SK-N-SH (cell line): ENCODE results near the gene DHRS1. TPM values are rescaled to one million over a fixed set of nuclear protein-coding genes. Genes with fewer than 3 reads are reported as not detected.

Experiments
- CTCF ChIA-PET: fragments of 300-600, 350-600 bp; formaldehyde crosslinking; extraction: SDS; loops from one replicate; lab custom pipeline; 2021; lab: Yijun Ruan, JAX
- POLR2A ChIA-PET: fragments of 350-600 bp; sonication (Branson Sonifier 250); formaldehyde crosslinking; extraction: SDS; loops from one replicate; lab custom pipeline; 2020; ENCODE audit warnings: antibody characterized with exemption, inconsistent platforms; lab: Yijun Ruan, JAX
- DNase-seq: peaks from one replicate; pipeline ENCODE4 v3.0.0; 2012
- H2AFZ ChIP-seq: fragments of 200-600 bp; sonication (generic); 2 replicates; pipeline ENCODE4 v1.8.1; 2016; ENCODE audit warnings: antibody characterized with exemption, mild to moderate bottlenecking, low read depth
- H3F3A ChIP-seq: fragments of 200-600 bp; sonication (generic); replicated peaks from 2 replicates; pipeline ENCODE3; 2016; ENCODE audit warnings: antibody characterized with exemption, mild to moderate bottlenecking; ENCODE audit not compliant: insufficient read depth
- H3K27ac ChIP-seq, 2 experiments: fragments of 200-500 bp in 1 of 2; fragments of 200-600 bp in 1 of 2; sonication (Bioruptor generic) in 1 of 2; sonication (generic), shearing (Covaris generic) in 1 of 2; 2 replicates each; pipeline versions ENCODE4 v1.5.1 to v1.6.1; 2014 to 2016; ENCODE audit warnings: low read depth in 2 of 2, inconsistent platforms in 1 of 2, low read length in 1 of 2, mild to moderate bottlenecking in 1 of 2, mixed read lengths in 1 of 2
- H3K27me3 ChIP-seq: fragments of 200-600 bp; sonication (generic), shearing (Covaris generic); 2 replicates; pipeline ENCODE4 v1.6.1; 2016; ENCODE audit warnings: mixed run types; ENCODE audit not compliant: insufficient read depth
- H3K36me3 ChIP-seq, 2 experiments: fragments of 200-500 bp in 1 of 2; fragments of 200-600 bp in 1 of 2; sonication (Bioruptor generic) in 1 of 2; sonication (generic) in 1 of 2; replicated peaks in 1 of 2; 2 replicates each; pipeline versions ENCODE3 to v1.5.1; 2014 to 2016; ENCODE audit warnings: low read length in 1 of 2, mild to moderate bottlenecking in 1 of 2; ENCODE audit not compliant: insufficient read depth in 2 of 2, control insufficient read depth in 1 of 2
- H3K4me1 ChIP-seq, 2 experiments: fragments of 200-500 bp in 1 of 2; fragments of 200-600 bp in 1 of 2; sonication (Bioruptor generic) in 1 of 2; sonication (generic), shearing (Covaris generic) in 1 of 2; 2 replicates each; pipeline versions ENCODE4 v1.5.1 to v1.6.1; 2014 to 2016; ENCODE audit warnings: low read depth in 1 of 2, low read length in 1 of 2, mixed run types in 1 of 2; ENCODE audit not compliant: insufficient read depth in 2 of 2, control insufficient read depth in 1 of 2
- H3K4me2 ChIP-seq: fragments of 200-600 bp; sonication (generic), shearing (Covaris generic); 2 replicates; pipeline ENCODE4 v1.6.1; 2017; ENCODE audit warnings: mixed run types
- H3K4me3 ChIP-seq, 2 experiments: fragments of 200-500 bp in 1 of 2; fragments of 200-600 bp in 1 of 2; sonication (Bioruptor generic) in 1 of 2; sonication (generic), shearing (Covaris generic) in 1 of 2; 2 replicates each; pipeline versions ENCODE4 v1.5.1 to v1.8.1; 2014 to 2016; ENCODE audit warnings: low read depth in 2 of 2, inconsistent platforms in 1 of 2, low read length in 1 of 2, mild to moderate bottlenecking in 1 of 2, mixed read lengths in 1 of 2, moderate library complexity in 1 of 2
- H3K79me2 ChIP-seq: fragments of 200-600 bp; sonication (generic); 2 replicates; pipeline ENCODE4 v1.8.1; 2017; ENCODE audit warnings: mild to moderate bottlenecking; ENCODE audit not compliant: insufficient read depth
- H3K9ac ChIP-seq: fragments of 200-600 bp; sonication (generic); 2 replicates; pipeline ENCODE4 v1.6.1; 2017; ENCODE audit warnings: mixed run types
- H3K9me2 ChIP-seq: fragments of 200-600 bp; sonication (generic); 2 replicates; pipeline ENCODE4 v1.6.1; 2017; ENCODE audit warnings: mixed run types
- H3K9me3 ChIP-seq: fragments of 200-600 bp; sonication (generic); 2 replicates; pipeline ENCODE4 v1.6.1; 2017; ENCODE audit warnings: mixed run types, mild to moderate bottlenecking, moderate library complexity
- H4K20me1 ChIP-seq: fragments of 200-600 bp; sonication (generic); 2 replicates; pipeline ENCODE4 v1.6.1; 2017; ENCODE audit warnings: mild to moderate bottlenecking, mixed run types; ENCODE audit not compliant: insufficient read depth
- CHD2 ChIP-seq: fragments of 150-350 bp; IDR thresholded peaks from 2 replicates; pipeline ENCODE4 v1.6.1; 2018; ENCODE audit warnings: low read length; ENCODE audit not compliant: partially characterized antibody
- EZH2phosphoT487 ChIP-seq: fragments of 200-600 bp; sonication (generic); IDR thresholded peaks from 2 replicates; pipeline ENCODE4 v1.6.1; 2017; ENCODE audit warnings: low read depth, mixed run types, mild to moderate bottlenecking, antibody characterized with exemption, moderate library complexity, borderline replicate concordance
- FOXJ3 ChIP-seq: sonication (generic); formaldehyde crosslinking; IDR thresholded peaks from 2 replicates; pipeline ENCODE4 v1.5.1; 2020; ENCODE audit warnings: mild to moderate bottlenecking, missing genetic modification reagents
- GATA2 ChIP-seq: sonication (generic); formaldehyde crosslinking; IDR thresholded peaks from 2 replicates; pipeline ENCODE4 v1.5.0; 2020; ENCODE audit warnings: mild to moderate bottlenecking, missing genetic modification reagents
- IRF3 ChIP-seq: fragments of 150-350 bp; IDR thresholded peaks from 2 replicates; pipeline ENCODE4 v1.6.1; 2016; ENCODE audit warnings: mild to moderate bottlenecking, low read depth, low read length
- MAX ChIP-seq: IDR thresholded peaks from 2 replicates; pipeline ENCODE4 v1.4.0; 2012; ENCODE audit warnings: low read depth
- NFIC ChIP-seq: IDR thresholded peaks from 2 replicates; pipeline ENCODE4 v1.4.0; 2012; ENCODE audit warnings: borderline replicate concordance
- NRF1 ChIP-seq: IDR thresholded peaks from 2 replicates; pipeline ENCODE4 v1.6.1; 2012; ENCODE audit warnings: low read depth, mild to moderate bottlenecking, low read length
- POLR2AphosphoS5 ChIP-seq: IDR thresholded peaks from 2 replicates; pipeline ENCODE4 v1.6.1; 2012; ENCODE audit warnings: low read depth, low read length
- RAD21 ChIP-seq: IDR thresholded peaks from 2 replicates; pipeline ENCODE4 v1.6.1; 2012; ENCODE audit warnings: mild to moderate bottlenecking, low read length
- RCOR1 ChIP-seq: fragments of 150-350 bp; IDR thresholded peaks from 2 replicates; pipeline ENCODE4 v1.6.1; 2017; ENCODE audit warnings: antibody characterized with exemption, low read length
- RXRA ChIP-seq: IDR thresholded peaks from 2 replicates; pipeline ENCODE4 v1.4.0; 2012; ENCODE audit warnings: low read depth, mild to moderate bottlenecking, borderline replicate concordance
- TAF1 ChIP-seq: IDR thresholded peaks from 2 replicates; pipeline ENCODE4 v1.6.1; 2012; ENCODE audit warnings: low read depth, mild to moderate bottlenecking, low read length, moderate library complexity, borderline replicate concordance
- TCF12 ChIP-seq: IDR thresholded peaks from 2 replicates; pipeline ENCODE4 v1.4.0; 2012
- YY1 ChIP-seq: IDR thresholded peaks from 2 replicates; pipeline ENCODE4 v1.4.0; 2012; ENCODE audit warnings: low read depth, mild to moderate bottlenecking
- WGBS: methylation state at CpG from one replicate; pipeline ENCODE4 v1.1.6; 2017; ENCODE audit warnings: low lambda C conversion rate; 5-methylcytosine and 5-hydroxymethylcytosine counted together
- polyA plus RNA-seq, 3 experiments: library from polyadenylated mRNA; depleted of rRNA; stranded (reverse); fragments of >200 nt; gene quantifications; 2 replicates each; pipeline ENCODE4 v1.2.3, GENCODE V29; 2012
- TF ChIP-seq, protein P1 (sequence below): IDR thresholded peaks from 2 replicates; pipeline ENCODE4; 2012
- TF ChIP-seq, protein P2 (sequence below): fragments of 200-600 bp; sonication (generic); IDR thresholded peaks from 2 replicates; pipeline ENCODE4 v1.6.1; 2017; ENCODE audit warnings: antibody characterized with exemption, mild to moderate bottlenecking, moderate library complexity
- TF ChIP-seq, protein P3 (sequence below): IDR thresholded peaks from 2 replicates; pipeline ENCODE4 v1.4.0; 2012; ENCODE audit warnings: low read depth, borderline replicate concordance
- TF ChIP-seq, protein P4 (sequence below): fragments of 150-350 bp; IDR thresholded peaks from 2 replicates; pipeline ENCODE4 v1.6.1; 2017; ENCODE audit warnings: antibody characterized with exemption, low read length, low read depth, borderline replicate concordance

Gene DHRS1
- polyA plus RNA-seq, 1 of the 3 experiments (the other 2 are of a cell fraction): 65.4 TPM

- Histone ChIP-seq H3K36me3 (peaks cover 14 to 45% of the 10 kb centered on the region in 2 experiments), H3K4me3 (no peak overlapping the region)
- 86% methylated on average over 10 of the region's 11 CpGs for WGBS
- TF ChIP-seq NRF1: no peak
- TF ChIP-seq, all 33 proteins: peak for 0
- H3K27ac ChIP-seq: no peak overlapping the region
- H2AFZ ChIP-seq: no peak overlapping the region
- ChIA-PET POLR2A (interaction anchor here (1.4 kb wide), 1 partner anchor 21 kb away, joined by 6 read pairs; the partner anchor contains the start of gene RABGGTA), CTCF (interaction anchor here (0.8 to 6.2 kb wide), 5 partner anchors 11 to 139 kb away, joined by 3 to 43 read pairs (median 18); partner anchors contain the start of genes CIDEB and TINF2)
- H3K9me3 ChIP-seq: no peaks in the 10 kb centered on the region
- H4K20me1 ChIP-seq: no peaks in the 10 kb centered on the region
- no peaks in the 10 kb centered on the region for H3K79me2 ChIP-seq
- H3K9ac ChIP-seq: no peak overlapping the region
- peaks cover 0 to 3% of the 10 kb centered on the region in 2 experiments; a peak in 2 of 4 replicates for H3K4me1 ChIP-seq
- H3K9me2 ChIP-seq: no peaks in the 10 kb centered on the region
- no peak overlapping the region for H3K4me2 ChIP-seq
- H3F3A ChIP-seq: peaks cover 6% of the 10 kb centered on the region
- no peak for DNase-seq
- no peaks in the 10 kb centered on the region for H3K27me3 ChIP-seq
Observed at GRCh38 chr14:24292118-24292807, 7.3 kb downstream of the DHRS1 start.

GRCh38 chr14:24291446-24292117 lies 8.0 kb downstream of the DHRS1 start:
- Histone ChIP-seq H3K9me2 (no peaks in the 10 kb centered on the region), H3K79me2 (no peaks in the 10 kb centered on the region), H4K20me1 (no peaks in the 10 kb centered on the region), H3K9ac (no peak overlapping the region), H3K4me2 (no peak overlapping the region), H3K27ac (no peak overlapping the region), H3K27me3 (no peaks in the 10 kb centered on the region), H3K4me3 (no peak overlapping the region), H3K4me1 (peaks cover 0 to 2% of the 10 kb centered on the region in 2 experiments; a peak in 2 of 4 replicates), H3F3A (peaks cover 3% of the 10 kb centered on the region), H2AFZ (no peak overlapping the region), H3K36me3 (peaks cover 14 to 45% of the 10 kb centered on the region in 2 experiments), H3K9me3 (no peaks in the 10 kb centered on the region)
- ChIA-PET CTCF (interaction anchor here (0.8 to 6.2 kb wide), 7 partner anchors 9 to 140 kb away, joined by 3 to 43 read pairs (median 4); partner anchors contain the start of genes CIDEB and TINF2), POLR2A (interaction anchor here (0.6 to 1.4 kb wide), 2 partner anchors 20 to 64 kb away, joined by 3 to 6 read pairs; partner anchors contain the start of gene RABGGTA)
- DNase-seq: no peak
- WGBS: 87% methylated on average over 3 of the region's 3 CpGs
- TF ChIP-seq TCF12: no peak
- TF ChIP-seq NFIC: no peak
- no peak for TF ChIP-seq POLR2AphosphoS5
- TF ChIP-seq MAX: no peak
- TF ChIP-seq GATA2 (CRISPR knock-in tag): no peak
- no peak for TF ChIP-seq EZH2phosphoT487
- TF ChIP-seq, protein P1, sequence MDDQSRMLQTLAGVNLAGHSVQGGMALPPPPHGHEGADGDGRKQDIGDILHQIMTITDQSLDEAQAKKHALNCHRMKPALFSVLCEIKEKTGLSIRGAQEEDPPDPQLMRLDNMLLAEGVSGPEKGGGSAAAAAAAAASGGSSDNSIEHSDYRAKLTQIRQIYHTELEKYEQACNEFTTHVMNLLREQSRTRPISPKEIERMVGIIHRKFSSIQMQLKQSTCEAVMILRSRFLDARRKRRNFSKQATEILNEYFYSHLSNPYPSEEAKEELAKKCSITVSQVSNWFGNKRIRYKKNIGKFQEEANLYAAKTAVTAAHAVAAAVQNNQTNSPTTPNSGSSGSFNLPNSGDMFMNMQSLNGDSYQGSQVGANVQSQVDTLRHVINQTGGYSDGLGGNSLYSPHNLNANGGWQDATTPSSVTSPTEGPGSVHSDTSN: no peak
- TF ChIP-seq, protein P2, sequence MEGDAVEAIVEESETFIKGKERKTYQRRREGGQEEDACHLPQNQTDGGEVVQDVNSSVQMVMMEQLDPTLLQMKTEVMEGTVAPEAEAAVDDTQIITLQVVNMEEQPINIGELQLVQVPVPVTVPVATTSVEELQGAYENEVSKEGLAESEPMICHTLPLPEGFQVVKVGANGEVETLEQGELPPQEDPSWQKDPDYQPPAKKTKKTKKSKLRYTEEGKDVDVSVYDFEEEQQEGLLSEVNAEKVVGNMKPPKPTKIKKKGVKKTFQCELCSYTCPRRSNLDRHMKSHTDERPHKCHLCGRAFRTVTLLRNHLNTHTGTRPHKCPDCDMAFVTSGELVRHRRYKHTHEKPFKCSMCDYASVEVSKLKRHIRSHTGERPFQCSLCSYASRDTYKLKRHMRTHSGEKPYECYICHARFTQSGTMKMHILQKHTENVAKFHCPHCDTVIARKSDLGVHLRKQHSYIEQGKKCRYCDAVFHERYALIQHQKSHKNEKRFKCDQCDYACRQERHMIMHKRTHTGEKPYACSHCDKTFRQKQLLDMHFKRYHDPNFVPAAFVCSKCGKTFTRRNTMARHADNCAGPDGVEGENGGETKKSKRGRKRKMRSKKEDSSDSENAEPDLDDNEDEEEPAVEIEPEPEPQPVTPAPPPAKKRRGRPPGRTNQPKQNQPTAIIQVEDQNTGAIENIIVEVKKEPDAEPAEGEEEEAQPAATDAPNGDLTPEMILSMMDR: no peak
- TF ChIP-seq, protein P3, sequence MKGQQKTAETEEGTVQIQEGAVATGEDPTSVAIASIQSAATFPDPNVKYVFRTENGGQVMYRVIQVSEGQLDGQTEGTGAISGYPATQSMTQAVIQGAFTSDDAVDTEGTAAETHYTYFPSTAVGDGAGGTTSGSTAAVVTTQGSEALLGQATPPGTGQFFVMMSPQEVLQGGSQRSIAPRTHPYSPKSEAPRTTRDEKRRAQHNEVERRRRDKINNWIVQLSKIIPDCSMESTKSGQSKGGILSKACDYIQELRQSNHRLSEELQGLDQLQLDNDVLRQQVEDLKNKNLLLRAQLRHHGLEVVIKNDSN: no peak
- no peak for TF ChIP-seq YY1
- no peak for TF ChIP-seq IRF3
- no peak for TF ChIP-seq RXRA
- TF ChIP-seq RCOR1: no peak
- TF ChIP-seq RAD21: no peak
- no peak for TF ChIP-seq CHD2
- TF ChIP-seq, protein P4, sequence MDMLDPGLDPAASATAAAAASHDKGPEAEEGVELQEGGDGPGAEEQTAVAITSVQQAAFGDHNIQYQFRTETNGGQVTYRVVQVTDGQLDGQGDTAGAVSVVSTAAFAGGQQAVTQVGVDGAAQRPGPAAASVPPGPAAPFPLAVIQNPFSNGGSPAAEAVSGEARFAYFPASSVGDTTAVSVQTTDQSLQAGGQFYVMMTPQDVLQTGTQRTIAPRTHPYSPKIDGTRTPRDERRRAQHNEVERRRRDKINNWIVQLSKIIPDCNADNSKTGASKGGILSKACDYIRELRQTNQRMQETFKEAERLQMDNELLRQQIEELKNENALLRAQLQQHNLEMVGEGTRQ: no peak
- TF ChIP-seq FOXJ3 (CRISPR knock-in tag): no peak
- no peak for TF ChIP-seq TAF1
